NCI-H2171 (cell line): Measurements from ENCODE around the gene PAX3.

ENCODE experiments used
- DNase-seq: peaks from one replicate; lab custom pipeline; 2025; lab: John Stamatoyannopoulos, UW

Gene PAX3

GRCh38 chr2:222298311-222299150 lies at the start of gene PAX3:
TSS of gene PAX3 (minus strand) at chr2:222298998. CDS start at chr2:222298615, 383 bp downstream.
- DNase-seq, result no peak

DNA sequence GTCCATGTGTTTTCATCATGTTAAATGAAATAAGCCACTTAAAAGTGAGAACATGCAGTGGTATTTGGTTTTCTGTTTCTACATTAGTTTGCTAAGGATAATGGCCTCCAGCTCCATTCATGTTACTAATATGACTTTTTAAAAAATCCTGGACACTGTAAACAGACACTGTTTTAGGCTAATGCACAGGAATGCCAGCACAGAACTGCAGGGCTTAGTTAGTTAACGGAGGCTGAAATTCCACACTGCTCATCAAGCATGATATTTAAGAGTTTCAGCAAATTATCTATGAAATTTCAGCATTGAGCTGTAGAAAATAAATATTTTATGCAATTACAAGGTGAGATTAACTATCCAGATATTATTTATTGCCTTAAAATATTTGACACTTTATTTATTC lies 42.5 kb upstream of the PAX3 start:
- no peak for DNase-seq

- DNase-seq, result no peak
These were observed 39.6 kb upstream of the PAX3 start for GRCh38 chr2:222338374-222338773.

DNA sequence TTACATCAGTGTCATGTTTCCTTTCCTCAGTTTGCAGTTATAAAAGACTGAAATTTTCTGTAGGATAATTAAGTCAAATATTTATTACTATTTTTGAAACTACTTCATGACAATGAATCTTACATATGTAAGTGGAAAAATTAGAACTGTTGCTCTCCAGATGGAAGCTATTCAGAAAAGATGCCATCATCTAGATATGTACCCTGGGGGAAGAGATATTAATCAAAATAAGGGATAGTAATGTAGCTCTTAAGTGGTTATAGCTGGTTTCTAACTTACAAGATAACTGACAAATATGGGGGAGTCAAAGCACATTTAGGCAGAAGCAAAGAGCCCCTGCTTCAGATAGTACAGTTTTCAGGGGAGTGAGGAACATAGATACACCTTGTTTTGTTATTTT lies 38.1 kb upstream of the PAX3 start:
- DNase-seq, result no peak

DNA sequence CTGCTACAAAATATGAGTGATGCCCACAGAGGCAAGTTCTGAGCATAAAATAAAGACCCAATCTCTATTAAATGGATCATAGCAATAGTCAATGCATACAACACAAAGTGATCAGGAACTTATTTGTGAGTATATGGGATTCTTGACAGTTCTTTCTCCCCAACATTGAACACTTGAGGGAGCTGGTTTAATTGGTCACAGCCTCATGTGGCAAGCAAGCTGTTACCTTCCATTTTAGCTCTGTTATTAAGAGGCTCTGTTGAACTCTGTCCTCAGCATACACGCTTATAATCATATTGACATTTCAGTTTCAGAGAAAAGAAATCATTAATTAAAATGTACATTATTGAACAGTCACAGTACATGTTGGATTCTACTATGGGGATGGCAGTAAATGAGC lies 37.6 kb upstream of the PAX3 start:
- DNase-seq, result no peak

- DNase-seq, result no peak
These were observed 36.1 kb upstream of the PAX3 start for GRCh38 chr2:222334914-222335313.

DNA sequence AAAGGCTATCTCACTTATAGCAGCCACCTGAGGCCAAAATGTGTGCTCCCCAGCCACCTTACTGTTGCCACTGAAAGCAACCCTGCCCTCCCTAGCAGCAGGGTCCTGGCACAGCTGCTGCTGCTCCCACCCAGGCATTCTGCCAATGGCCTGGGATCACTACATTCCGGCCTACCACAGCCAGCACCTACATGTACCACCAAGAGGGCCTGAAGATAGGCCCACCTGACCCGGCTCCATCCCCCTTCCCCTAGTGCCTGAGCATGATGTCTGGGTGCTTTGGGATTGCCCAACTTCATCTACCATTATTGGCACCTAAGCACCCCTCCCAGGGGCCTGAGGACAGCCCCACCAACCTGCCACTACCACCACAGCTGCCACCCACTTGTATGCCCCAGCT lies 34.6 kb upstream of the PAX3 start:
- no peak for DNase-seq

DNA sequence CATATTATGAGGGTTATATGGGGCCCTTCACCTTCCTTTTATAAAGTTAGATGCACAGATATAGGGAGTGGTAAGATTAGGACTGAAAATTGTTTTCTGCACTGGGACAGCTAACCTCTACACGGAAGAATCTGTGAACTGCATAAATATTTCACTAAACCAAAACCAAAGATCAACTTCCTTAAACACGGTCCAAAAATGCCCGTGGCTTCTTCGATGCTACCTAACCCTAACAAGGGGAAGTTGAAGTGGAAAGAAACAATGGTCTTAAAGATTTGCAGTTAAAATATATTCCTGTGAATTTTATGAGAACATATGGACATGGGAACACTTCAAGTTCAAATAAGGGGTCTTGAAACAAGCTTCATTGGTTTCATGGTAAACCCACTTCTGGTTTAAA lies 33.3 kb upstream of the PAX3 start:
- DNase-seq, result no peak

- no peak for DNase-seq
These were observed 32.1 kb upstream of the PAX3 start for GRCh38 chr2:222330910-222331309.

GRCh38 chr2:222322236-222322635 lies 23.4 kb upstream of the PAX3 start:
- no peak for DNase-seq

DNA sequence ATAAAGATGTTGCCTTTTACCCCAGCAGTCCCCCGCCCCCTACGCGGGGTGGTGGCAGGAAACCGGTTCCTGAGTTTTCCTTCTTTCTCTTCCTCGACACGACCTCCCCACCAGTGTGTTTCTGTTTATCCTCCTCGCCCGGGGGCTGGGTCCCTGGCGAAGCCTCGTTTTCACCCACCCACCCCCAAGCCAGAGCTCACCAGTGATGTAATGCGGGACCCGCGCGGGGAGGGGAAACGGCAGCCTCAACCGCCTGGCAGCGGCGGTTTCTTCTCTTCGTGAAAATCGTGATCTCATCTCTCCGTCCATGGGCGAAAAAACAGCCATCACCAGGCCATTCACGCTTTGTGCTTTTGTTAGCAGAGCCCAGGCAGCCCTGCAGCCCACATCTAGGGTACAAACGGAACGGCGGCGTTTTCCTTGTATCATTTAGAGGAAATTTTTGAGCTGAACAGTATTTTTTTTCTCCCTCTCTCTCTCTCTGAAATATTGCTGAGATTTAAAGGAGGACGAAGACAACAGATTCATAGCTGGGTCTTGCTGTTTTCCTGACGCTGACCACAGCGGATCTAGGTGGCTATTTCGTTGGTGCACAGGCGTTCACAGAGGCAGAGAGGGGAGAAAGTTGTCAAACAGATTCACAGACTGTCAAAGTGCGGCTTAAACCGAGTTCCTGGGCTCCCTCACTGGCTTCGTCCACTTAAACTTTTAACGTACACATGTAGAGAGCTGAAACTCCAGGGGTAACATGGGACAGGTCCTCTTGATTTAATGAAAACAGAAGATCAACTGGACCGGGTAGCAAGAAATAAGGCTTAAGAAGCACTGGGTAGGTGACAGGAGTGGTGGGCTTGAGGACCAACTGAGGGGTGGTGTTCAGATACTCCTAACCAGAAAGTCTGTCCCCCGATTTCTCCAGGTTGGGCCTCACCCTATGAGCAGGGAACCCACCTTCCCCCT lies 21.9 kb upstream of the PAX3 start:
- DNase-seq, result no peak

- peak; percentile 68 for DNase-seq
These were observed 21.0 kb upstream of the PAX3 start for GRCh38 chr2:222319586-222320435.

DNA sequence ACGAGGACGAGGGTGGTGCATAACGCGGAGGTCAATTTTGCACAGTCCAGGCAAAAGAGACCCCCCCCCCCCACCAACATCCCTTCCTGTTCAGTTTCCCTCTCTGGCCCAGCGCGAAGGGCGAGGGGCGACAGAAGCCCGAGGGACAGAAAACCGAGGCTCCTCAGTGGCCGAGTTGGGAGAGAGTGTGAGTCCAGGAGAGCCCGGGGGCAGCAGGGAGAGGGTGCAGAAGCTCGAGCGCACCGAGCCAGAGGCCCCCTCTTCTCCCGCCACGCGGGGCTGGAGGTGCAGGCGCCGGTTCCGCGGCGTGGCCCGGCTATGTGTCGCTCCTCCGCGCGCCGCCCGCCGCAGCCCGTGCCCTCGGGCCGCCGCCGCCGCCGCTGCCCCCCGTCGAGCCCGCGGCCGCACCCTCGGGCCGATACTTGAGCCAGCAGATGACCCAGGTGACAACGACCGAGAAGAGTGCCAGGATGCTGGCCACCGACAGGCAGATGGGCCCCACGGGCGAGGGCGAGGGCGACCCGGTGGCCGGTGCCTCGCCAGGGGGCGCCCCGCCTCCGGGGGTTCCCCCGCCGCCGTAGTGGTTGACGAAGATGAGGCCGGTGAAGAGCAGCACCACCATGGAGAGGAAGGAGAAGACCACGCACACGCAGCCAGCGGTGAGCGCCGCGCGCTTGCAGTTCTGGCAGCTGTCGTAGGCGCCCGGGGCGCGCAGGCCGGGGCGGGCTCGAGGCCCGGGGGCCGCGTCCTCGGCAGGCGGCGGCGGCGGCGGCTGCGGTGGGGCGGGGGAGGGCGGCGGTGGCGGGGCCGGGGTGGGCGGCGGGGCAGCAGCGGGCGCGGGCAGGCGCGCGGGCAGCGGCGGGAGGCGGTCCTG lies 20.2 kb upstream of the PAX3 start:
- DNase-seq, result peak; percentile 38

DNA sequence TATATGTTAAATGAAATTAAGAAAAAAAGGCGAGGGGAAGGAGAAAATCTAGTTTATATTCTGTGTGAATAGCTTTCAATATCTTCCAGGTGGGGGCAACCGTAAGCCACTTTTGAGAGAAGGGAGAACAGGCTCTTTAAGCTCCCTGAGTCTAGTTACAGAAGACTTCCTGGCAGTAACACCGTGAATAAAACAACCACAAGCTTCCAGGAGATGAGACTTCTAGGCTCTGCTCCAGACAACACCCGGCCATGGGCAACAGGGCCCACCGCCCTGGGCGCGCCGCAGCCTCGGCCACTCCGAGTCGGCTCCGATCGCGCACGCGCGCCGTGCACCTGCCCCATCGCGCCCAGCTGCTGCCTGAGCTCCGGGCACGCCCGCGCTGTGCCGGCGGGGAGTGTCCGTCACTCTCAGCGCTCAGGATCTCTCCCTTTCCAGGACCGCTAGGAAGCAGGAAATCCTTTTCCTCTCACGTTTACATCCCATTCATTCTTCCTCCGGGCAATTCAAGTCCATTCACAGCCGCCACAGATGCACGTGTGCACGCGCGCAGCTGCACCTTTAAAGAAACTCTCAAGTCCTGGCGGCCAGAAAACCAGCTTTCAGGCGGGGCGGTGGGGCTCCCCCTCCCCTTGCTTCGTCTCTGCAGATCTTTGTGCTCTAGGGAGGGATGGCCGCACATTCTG lies 19.4 kb upstream of the PAX3 start:
- DNase-seq, result peak; percentile 87

DNA sequence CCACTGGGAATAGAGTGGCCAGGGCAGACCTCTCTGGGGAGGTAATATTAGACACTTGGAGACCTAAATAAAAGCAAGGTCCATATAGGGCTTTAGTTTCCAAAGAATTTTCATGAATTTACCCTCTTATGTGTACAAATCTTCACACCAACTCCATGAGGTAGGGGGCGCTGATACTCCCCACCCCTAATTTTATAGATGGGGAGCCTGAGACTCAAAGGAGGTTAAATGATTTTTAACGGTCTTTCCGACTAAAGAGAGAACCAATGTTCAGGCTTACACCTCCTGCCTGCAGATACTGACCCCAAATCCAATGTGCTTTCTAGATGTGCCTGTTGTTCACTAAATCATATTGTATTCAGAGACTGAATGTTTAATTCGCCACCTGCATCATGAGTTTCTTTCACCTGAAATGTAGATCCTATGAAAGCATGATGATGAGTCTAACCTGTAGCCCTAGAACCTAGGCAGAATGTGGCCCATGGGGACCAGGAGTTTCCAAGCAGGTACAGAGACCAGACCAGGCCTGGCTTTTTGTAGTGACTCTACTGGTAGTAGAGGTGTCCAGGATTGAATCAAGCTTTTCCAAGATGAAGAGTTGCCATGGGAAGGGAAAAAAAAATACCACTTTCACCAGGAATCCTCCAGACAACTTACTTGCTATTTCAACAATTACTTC lies 16.8 kb upstream of the PAX3 start:
- DNase-seq, result no peak

DNA sequence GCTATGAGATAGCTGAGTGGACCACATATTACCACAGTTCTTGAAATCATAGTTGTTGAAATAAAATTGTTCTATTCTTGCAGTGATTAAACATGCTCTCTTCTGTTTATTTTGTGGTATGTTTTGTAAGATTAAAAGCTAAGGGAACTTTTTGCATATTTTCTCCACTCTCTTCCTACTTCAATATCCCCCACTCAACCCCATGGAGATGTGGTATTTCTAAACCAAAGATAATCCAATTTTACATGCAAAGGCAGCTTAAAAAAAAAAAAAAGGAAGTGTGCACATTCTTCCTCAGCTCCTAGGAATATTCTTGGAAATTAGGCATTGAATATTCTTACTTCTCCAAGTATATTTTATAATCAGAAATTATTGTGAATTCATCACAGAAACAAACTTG lies 15.0 kb upstream of the PAX3 start:
- DNase-seq, result no peak

DNA sequence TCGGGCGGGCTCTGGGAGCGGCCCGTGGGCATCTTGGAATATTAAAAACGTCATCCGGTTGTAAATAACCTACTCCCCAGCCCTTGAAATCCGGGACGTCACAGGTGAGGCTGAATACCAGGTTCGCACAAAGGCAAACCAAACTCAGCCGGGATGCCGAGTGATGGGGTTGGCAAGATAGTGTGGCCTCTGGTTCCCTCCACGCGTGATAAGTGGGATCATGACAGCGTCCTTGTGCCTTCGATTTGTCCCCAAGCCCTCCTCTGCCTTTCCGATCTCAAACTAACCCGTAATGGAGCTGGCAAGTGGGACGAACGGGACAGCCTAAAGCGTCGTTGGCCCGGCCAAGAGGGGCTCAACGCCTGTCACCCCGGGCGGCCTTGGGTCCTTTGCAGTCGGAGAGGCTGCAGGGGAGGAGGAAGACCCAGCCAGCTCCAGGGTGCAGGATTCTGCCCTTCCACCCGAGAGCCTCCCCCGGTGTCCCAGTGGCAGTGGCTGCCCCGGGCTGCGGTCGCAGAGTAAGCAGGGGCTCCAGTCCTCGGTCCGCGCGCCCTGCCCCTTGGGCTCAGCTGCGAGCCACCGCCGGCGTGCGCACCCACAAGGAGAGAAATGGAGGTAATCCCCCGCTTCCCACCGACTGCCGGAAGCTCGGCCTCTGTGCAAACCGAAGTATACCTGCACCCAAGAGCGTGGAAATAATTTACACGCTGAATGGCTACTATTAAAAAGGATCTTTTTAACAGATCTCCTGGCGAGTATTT lies 13.4 kb upstream of the PAX3 start:
- DNase-seq, result no peak

DNA sequence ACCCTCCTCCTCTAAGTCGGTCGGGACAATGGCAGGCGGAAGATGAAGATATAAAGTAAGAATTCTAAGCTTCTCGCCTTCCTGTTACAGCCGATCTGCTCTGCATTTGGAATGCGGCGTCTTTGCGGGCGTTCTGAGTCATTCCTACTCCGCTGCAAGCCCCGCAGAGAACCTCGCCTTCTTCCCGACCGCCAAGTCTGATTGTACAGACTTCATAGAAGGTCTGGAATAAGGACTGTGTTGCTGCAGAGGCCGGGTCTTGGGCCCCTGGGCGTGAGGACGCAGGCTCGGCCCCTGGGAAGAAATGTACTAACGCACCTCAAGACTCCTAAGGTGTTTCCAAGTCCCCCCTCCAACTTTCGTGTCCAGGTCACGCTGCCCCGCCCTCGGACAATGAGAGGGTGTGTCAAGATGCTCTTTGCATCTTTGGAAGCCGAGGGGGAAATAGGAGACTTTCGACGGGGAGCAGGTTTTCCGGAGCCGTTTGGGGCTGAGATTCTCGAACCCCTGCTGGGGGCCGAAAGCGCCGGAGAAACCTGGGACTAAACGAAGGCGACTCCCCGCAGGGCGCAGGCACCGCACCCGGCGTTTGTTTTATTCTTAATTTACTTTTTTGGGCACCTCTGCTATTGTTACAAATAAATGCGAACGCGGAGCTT lies 12.7 kb upstream of the PAX3 start:
- DNase-seq, result no peak
